Endothelial cell of umbilical vein (primary cell): Measurements from ENCODE around the gene CACNA1A. TPM values are rescaled to one million over a fixed set of nuclear protein-coding genes. Genes with fewer than 3 reads are reported as not detected.

ENCODE experiments used
- BruUV-seq: library from RNA; stranded (reverse); fragments of 400-500 nt; replicated peaks from 2 replicates; lab custom pipeline; 2021; lab: Mats Ljungman, UMichigan
- CTCF ChIA-PET: fragments of 300-600, 350-600 bp; sonication (Branson Sonifier 250); formaldehyde crosslinking; loops from one replicate; lab custom pipeline; 2021; ENCODE audit warnings: antibody characterized with exemption, inconsistent platforms; lab: Charles Lee
- POLR2A ChIA-PET: fragments of 300-600, 350-600 bp; sonication (Branson Sonifier 250); formaldehyde crosslinking; loops from one replicate; lab custom pipeline; 2021; ENCODE audit warnings: antibody characterized with exemption, inconsistent platforms; lab: Charles Lee
- DNase-seq: peaks from one replicate; pipeline ENCODE4 v3.0.0-alpha.2; 2011; ENCODE audit warnings: low read depth, low spot score
- FAIRE-seq: peaks from 2 replicates; lab custom pipeline; 2011; peaks lifted over from hg19 to GRCh38; lab: Jason Lieb, UNC
- H2AFZ ChIP-seq: 2 replicates; pipeline ENCODE4 v1.6.0; 2012; ENCODE audit warnings: low read depth, low read length, control low read depth, inconsistent platforms
- H3K27ac ChIP-seq: 2 replicates; pipeline ENCODE4 v1.5.1; 2011; ENCODE audit warnings: low read depth, mild to moderate bottlenecking, control low read depth, low read length, moderate library complexity; ENCODE audit not compliant: insufficient read depth
- H3K27me3 ChIP-seq, 2 experiments: 2 replicates each; pipeline versions ENCODE4 v1.6.0 to v1.6.1; 2011; ENCODE audit warnings: low read length in 2 of 2, mixed read lengths in 1 of 2; ENCODE audit not compliant: control insufficient read depth in 2 of 2, insufficient read depth in 2 of 2
- H3K36me3 ChIP-seq, 2 experiments: 2 replicates in 1 of 2; 3 replicates in 1 of 2; pipeline ENCODE4 v1.5.1; 2011; ENCODE audit warnings: low read length in 2 of 2, mild to moderate bottlenecking in 1 of 2, moderate library complexity in 1 of 2; ENCODE audit not compliant: control insufficient read depth in 2 of 2, insufficient read depth in 2 of 2; ENCODE audit errors: extremely low read depth in 1 of 2
- H3K4me1 ChIP-seq: 3 replicates; pipeline ENCODE4 v1.5.1; 2011; ENCODE audit warnings: mild to moderate bottlenecking, low read length; ENCODE audit not compliant: control insufficient read depth, insufficient read depth; ENCODE audit errors: extremely low read depth
- H3K4me2 ChIP-seq: 2 replicates; pipeline ENCODE4 v1.6.1; 2011; ENCODE audit warnings: low read length, control low read depth, mixed read lengths; ENCODE audit not compliant: insufficient read depth
- H3K4me3 ChIP-seq, 3 experiments: fragments of 200-600 bp in 1 of 3; sonication (generic), shearing (Covaris generic) in 1 of 3; replicated peaks in 1 of 3; 2 replicates each; pipeline ENCODE4 v1.5.1; 2011 to 2016; ENCODE audit warnings: control low read depth in 3 of 3, low read length in 3 of 3, mild to moderate bottlenecking in 2 of 3, inconsistent platforms in 1 of 3, low read depth in 1 of 3, moderate library complexity in 1 of 3; ENCODE audit not compliant: insufficient read depth in 1 of 3
- H3K79me2 ChIP-seq: 2 replicates; pipeline ENCODE4 v1.6.0; 2012; ENCODE audit warnings: low read length, inconsistent platforms; ENCODE audit not compliant: control insufficient read depth, insufficient read depth
- H3K9ac ChIP-seq: replicated peaks from 2 replicates; pipeline ENCODE3; 2011; ENCODE audit warnings: low read length, control low read depth; ENCODE audit not compliant: insufficient read depth; ENCODE audit errors: extremely low read depth
- H3K9me1 ChIP-seq: replicated peaks from 3 replicates; pipeline ENCODE4 v1.6.0; 2011; ENCODE audit warnings: mild to moderate bottlenecking, low read length; ENCODE audit not compliant: control insufficient read depth, insufficient read depth; ENCODE audit errors: extremely low read depth
- H3K9me3 ChIP-seq: replicated peaks from 2 replicates; pipeline ENCODE4 v1.5.1; 2012; ENCODE audit warnings: low read length, inconsistent platforms; ENCODE audit not compliant: control insufficient read depth, insufficient read depth
- H4K20me1 ChIP-seq: replicated peaks from 2 replicates; pipeline ENCODE3; 2011; ENCODE audit warnings: mild to moderate bottlenecking, low read length; ENCODE audit not compliant: control insufficient read depth, insufficient read depth; ENCODE audit errors: extremely low read depth
- CTCF ChIP-seq, 2 donors: IDR thresholded peaks; 1 replicate in 1 of 2; 2 replicates in 1 of 2; pipeline ENCODE4 v1.5.1; 2011; ENCODE audit warnings: low read length in 2 of 2, mild to moderate bottlenecking in 2 of 2, moderate library complexity in 2 of 2, control low read depth in 1 of 2, inconsistent platforms in 1 of 2, low read depth in 1 of 2; ENCODE audit not compliant: insufficient read depth in 1 of 2; ENCODE audit errors: extremely low read depth in 1 of 2
- FOS ChIP-seq: IDR thresholded peaks from 2 replicates; pipeline ENCODE4 v1.6.1; 2011; ENCODE audit warnings: mild to moderate bottlenecking, low read length, moderate library complexity, borderline replicate concordance; ENCODE audit not compliant: insufficient read depth
- GATA2 ChIP-seq: IDR thresholded peaks from 2 replicates; pipeline ENCODE4 v1.7.0; 2011; ENCODE audit warnings: low read depth, mild to moderate bottlenecking, moderate library complexity, mixed read lengths, low read length; ENCODE audit not compliant: insufficient read length, insufficient read depth
- JUN ChIP-seq: IDR thresholded peaks from 2 replicates; pipeline ENCODE4 v1.6.1; 2011; ENCODE audit warnings: borderline replicate concordance, low read depth; ENCODE audit not compliant: insufficient read length, insufficient read depth
- MAX ChIP-seq: IDR thresholded peaks from 2 replicates; pipeline ENCODE4 v1.6.1; 2011; ENCODE audit not compliant: insufficient read depth, insufficient read length
- MYC ChIP-seq: IDR thresholded peaks from one replicate; pipeline ENCODE4 v1.6.1; 2011; ENCODE audit warnings: mild to moderate bottlenecking, low read depth, low read length
- POLR2A ChIP-seq: IDR thresholded peaks from 2 replicates; pipeline ENCODE4 v1.6.1; 2012; ENCODE audit warnings: low read depth, mild to moderate bottlenecking, control low read depth, low read length
- POLR2AphosphoS5 ChIP-seq: IDR thresholded peaks from 2 replicates; pipeline ENCODE4 v1.6.1; 2012; ENCODE audit warnings: low read depth, mild to moderate bottlenecking, control low read depth, low read length, moderate library complexity; ENCODE audit not compliant: insufficient read depth
- dilution Hi-C: fragments of 300-500 bp; cut with MboI; formaldehyde crosslinking; loops from one replicate; pipeline ENCODE4 v1.15.0; 2019; ENCODE audit warnings: low sequenced_read_pairs; ENCODE audit not compliant: extremely low pct_ligation_motif_present
- intact Hi-C: fragments of 100-400 bp; cut with micrococcal nuclease; formaldehyde crosslinking; loops from one replicate; pipeline ENCODE4 v1.10.0; 2022
- polyA plus RNA-seq, 4 experiments: library from polyadenylated mRNA; depleted of rRNA in 3 of 4; stranded (reverse) in 3 of 4; unstranded in 1 of 4; fragments of >200 nt; gene quantifications; 2 replicates each; pipeline versions ENCODE4 v1.2.1 to v1.2.3, GENCODE V29; 2011 to 2012; ENCODE audit warnings: missing spikeins in 1 of 4
- total RNA-seq: library from RNA; stranded (reverse); gene quantifications from 2 replicates; pipeline ENCODE4 v1.2.3, GENCODE V29; 2021

CACNA1A gene
- total and polyA plus RNA-seq, 2 donors (not counting 3 experiments of a cell fraction or from before 2014, with no cell fraction given) = 0.17 to 0.38 TPM

- H3K4me3 ChIP-seq = no peak overlapping the region
- no peak overlapping the region for H3K9ac ChIP-seq
- no peaks in the 10 kb centered on the region for H3K36me3 ChIP-seq
- no peaks in the 10 kb centered on the region for H3K79me2 ChIP-seq
- no peaks in the 10 kb centered on the region for H3K9me1 ChIP-seq
- no peaks in the 10 kb centered on the region for H3K9me3 ChIP-seq
- H3K27ac ChIP-seq = no peak overlapping the region
- dilution Hi-C loops = no loop called here
- POLR2A ChIA-PET = no interaction called here
- BruUV-seq = no TSS peak
- FAIRE-seq (no peak), DNase-seq (no peak)
- intact Hi-C loops = no loop called here
- H2AFZ ChIP-seq = no peak overlapping the region
- CTCF ChIA-PET = no interaction called here
- H4K20me1 ChIP-seq = no peaks in the 10 kb centered on the region
- H3K4me1 ChIP-seq = no peaks in the 10 kb centered on the region
- no peak overlapping the region for H3K4me2 ChIP-seq
- TF ChIP-seq GATA2 (no peak), POLR2AphosphoS5 (no peak), FOS (no peak), MYC (no peak), POLR2A (no peak), JUN (no peak), MAX (no peak), CTCF (IDR thresholded peaks at IDR 0.05; ENCODE audit: extremely low read depth in 1 of 2, insufficient read depth in 1 of 2, low read depth in 1 of 2, low read length in 2 of 2) (no peak)
- no peaks in the 10 kb centered on the region for H3K27me3 ChIP-seq
Measured at GRCh38 chr19:13382633-13382938, 123.7 kb downstream of the CACNA1A start.
